G401 (cell line): Measurements from ENCODE around the gene MRTFB. TPM values are rescaled to one million over a fixed set of nuclear protein-coding genes. Genes with fewer than 3 reads are reported as not detected.
"Not testable (repeated sequence)": the region's sequence is repeated elsewhere in the genome, so short reads cannot be mapped to it uniquely, and the experiment has no call there.

Experiments used
- DNase-seq: peaks from one replicate; pipeline ENCODE4 v3.0.0-alpha.2; 2015; ENCODE audit warnings: low spot score
- in situ Hi-C: cut with HindIII; loops from 2 replicates; pipeline ENCODE4 v1.10.0; 2016; ENCODE audit warnings: low sequenced_read_pairs, mixed read lengths
- total RNA-seq: library from RNA; depleted of rRNA; stranded (reverse); fragments of >200 nt; shearing (Covaris generic); gene quantifications from 2 replicates; pipeline ENCODE4 v1.2.3, GENCODE V29; 2014; rRNA removed

The MRTFB gene, protein sequence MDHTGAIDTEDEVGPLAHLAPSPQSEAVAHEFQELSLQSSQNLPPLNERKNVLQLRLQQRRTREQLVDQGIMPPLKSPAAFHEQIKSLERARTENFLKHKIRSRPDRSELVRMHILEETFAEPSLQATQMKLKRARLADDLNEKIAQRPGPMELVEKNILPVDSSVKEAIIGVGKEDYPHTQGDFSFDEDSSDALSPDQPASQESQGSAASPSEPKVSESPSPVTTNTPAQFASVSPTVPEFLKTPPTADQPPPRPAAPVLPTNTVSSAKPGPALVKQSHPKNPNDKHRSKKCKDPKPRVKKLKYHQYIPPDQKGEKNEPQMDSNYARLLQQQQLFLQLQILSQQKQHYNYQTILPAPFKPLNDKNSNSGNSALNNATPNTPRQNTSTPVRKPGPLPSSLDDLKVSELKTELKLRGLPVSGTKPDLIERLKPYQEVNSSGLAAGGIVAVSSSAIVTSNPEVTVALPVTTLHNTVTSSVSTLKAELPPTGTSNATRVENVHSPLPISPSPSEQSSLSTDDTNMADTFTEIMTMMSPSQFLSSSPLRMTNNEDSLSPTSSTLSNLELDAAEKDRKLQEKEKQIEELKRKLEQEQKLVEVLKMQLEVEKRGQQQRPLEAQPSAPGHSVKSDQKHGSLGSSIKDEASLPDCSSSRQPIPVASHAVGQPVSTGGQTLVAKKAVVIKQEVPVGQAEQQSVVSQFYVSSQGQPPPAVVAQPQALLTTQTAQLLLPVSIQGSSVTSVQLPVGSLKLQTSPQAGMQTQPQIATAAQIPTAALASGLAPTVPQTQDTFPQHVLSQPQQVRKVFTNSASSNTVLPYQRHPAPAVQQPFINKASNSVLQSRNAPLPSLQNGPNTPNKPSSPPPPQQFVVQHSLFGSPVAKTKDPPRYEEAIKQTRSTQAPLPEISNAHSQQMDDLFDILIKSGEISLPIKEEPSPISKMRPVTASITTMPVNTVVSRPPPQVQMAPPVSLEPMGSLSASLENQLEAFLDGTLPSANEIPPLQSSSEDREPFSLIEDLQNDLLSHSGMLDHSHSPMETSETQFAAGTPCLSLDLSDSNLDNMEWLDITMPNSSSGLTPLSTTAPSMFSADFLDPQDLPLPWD
- 3.1 and 6.4 TPM in 2 replicates for total RNA-seq

DNA sequence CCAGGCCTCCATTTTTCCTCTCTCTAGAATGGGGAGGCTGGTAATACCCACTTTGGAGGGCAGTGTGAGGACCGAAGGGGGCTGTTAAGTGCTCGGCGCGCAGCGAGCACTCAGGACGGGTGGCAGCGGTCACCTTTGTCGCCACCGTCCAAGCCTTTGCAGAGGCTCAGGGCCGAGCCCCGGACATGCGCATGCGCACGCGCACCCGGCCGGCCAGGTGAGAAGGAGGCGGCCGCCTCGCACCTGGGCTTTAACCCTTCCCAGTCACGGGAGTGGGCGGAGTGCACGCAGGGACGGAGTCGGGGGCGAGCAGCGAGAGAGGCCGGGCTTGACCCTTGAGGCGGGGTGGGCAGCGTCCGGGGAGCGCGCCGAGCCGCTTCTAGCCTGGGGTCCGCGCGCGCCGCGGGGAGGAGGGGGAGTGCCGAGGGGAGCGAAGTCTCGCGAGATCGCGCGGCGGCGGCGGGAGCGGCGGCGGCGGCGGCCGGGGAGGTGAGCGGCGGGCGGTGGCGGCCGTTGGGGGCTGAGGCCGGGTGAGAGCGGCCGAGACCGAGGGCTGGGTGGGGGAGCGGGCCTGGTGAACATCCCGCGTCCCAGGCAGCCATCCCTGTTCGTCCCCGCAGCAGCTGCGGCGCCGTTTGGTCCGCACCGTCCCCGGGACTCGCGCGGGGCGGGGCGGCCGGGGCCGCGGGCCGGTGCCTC is at the start of gene MRTFB:
Gene MRTFB, plus strand, starts transcription at position 443 of the 699 bp plus-strand sequence. CDS start 69,288 bp downstream, outside the sequence.
- in situ Hi-C loops = no loop called here

DNA sequence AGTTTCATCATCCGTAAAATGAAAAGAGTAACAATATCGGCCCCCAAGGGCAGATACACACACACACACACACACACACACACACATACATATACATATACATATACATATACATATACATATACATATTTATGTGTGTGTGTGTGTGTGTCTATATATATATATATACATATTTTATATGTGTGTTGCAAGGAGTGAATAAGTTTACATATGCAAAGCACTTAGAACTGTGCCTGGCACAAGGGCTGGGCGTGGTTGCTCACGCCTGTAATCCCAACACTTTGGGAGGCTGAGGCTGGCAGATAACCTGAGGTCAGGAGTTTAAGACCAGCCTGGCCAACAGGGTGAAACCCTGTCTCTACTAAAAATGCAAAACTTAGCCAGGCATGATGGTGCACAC is 47.6 kb upstream of the MRTFB start:
- DNase-seq, in situ Hi-C loops: not testable (repeated sequence)

More for the DNA sequence above, at the start of gene MRTFB:
- DNase-seq = peak; percentile 80

DNA sequence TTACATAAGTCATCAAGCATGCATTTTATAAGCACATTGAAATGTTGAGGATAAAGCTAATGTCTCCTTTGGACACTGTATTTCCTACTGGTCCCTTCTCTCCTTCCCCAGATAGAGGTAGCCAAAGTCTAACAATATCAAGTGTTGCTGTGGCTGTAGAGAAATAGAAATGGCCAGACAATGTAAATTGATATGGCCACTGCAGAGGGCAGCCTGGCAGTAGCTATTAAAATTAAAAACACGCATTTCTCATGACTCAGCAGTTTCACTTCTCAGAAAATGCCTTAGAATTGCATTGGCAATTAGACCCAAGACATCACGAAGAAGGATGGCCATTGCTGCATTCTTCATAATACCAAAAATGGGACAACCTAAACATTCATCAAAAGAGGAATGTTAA is 46.8 kb upstream of the MRTFB start:
- in situ Hi-C loops = no loop called here
- no peak for DNase-seq

DNA sequence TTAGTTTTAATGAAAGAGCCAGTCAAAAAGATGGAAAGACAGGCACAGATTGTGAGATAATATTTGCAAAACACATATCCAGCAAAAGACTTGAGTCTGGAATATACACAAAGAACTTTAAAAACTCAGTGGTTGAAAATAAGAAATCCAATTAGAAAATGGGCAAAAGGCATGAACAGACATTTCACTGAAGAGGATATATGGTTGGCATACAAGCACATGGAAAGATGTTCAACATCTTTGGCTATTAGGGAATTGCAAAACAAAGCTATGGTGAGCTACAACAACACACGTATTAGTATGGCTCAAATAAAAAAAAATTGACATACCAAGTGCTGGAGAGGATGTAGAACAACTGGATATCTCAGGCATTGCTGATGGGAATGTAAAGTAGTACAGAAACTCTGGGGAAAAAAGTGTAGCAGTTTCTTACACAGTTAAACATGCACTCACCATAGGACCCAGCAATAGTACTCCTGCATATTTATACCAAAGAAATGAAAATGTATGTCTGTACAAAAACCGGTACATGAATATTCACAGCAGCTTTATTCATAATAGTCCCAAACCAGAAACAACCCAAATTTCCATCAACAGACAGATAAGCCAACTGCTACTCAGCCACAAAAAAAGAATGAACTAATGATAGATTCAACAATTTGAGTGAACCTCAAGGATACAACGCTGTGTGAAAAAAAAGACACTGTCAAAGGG is 44.4 kb upstream of the MRTFB start:
- in situ Hi-C loops = no loop called here
- DNase-seq = no peak

DNA sequence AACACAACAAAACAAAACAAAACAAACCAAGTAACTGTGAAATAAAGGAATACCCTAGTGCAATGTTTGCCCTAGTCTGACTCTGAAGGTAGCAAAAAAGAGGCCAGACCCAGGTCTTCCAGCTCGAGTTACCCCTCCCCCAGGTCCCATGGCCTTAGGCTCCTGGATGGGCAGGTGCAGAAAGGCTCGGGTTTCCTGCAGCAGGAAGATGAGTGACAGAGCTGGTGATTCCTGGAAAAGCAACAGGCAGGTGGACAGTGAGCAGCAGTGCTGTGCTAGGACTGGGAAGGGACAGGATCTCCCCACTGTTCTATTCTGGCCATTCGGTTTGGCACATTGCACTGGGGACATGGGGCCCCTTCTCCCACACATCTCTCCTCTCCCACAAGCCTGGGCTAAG is 42.9 kb upstream of the MRTFB start:
- no peak for DNase-seq
- in situ Hi-C loops = no loop called here

DNA sequence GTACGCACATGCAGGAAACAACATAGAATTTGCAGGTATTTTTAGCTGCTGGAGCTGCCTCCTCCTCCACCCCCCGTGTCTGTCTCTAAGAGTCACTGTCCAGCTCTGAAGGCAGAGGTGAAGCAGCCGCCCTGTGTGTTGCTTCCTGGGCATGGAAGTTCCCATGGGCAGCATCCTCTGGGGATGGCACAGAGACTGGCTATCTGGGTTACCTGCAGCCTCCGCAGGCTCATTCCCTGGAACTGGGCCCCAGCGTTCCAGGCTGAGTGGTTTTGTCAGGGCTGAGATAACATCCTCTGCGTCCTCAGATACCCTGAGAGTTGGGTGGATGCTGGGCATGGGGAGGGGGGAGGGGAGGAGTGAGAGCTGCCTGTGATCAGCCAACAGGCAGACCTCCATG is 41.5 kb upstream of the MRTFB start:
- in situ Hi-C loops = no loop called here
- no peak for DNase-seq

DNA sequence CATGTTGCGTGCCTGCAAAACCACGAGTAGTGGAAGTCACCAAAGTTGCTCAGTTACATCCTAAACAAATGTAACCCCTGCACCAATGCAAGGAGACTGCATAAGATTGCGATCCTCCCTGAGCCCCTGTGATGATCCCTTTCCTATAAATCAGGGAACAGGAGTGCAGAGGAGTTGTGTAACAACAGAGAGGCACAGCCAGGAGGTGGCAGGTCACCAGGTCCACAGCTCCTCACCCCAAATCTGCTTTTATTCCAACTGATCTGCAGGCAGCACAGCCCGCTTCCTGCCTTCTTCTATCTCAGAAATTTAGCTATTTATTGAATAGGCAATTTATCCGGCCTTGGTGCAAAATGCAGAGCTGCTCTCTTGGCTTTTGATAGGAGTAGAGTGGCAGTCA is 36.0 kb upstream of the MRTFB start:
- no peak for DNase-seq
- in situ Hi-C loops = no loop called here

DNA sequence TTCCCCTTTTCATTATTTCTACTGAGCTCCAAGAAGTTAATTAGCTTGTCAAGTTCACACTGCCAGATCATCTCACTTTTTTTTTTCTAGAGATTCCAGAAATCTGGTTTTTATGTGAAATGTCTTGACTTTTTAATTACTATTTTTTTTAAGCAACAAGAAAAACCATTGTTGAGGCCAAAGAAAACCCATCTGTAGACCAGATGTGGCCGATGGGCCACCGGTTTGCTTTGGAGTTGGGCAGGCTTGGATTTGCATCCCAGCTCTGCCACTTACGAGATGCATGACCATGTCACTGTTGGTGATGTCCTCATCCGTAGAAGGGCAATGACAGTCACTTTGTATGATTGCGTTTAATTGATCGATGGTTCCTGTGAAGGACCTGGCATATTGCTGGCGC is 34.2 kb upstream of the MRTFB start:
- DNase-seq = no peak
- in situ Hi-C loops = no loop called here

DNA sequence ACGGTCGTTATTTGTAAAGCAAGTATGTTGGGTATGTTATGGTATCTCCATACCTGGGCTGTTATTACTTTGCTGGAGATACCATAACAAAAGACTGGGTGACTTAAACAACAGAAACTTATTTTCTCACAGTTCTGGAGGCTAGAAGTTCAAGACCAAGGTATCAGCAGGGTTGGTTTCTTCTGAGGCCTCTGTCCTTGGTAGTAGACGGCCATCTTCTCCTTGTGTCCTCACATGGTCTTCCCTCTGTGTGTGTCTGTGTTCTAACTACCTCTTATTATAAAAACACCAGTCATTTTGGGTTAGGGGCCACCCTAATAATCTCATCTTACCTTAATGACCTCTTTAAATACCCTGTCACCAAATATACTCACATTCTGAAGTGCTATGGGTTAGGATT is 33.2 kb upstream of the MRTFB start:
- no peak for DNase-seq
- in situ Hi-C loops = no loop called here

DNA sequence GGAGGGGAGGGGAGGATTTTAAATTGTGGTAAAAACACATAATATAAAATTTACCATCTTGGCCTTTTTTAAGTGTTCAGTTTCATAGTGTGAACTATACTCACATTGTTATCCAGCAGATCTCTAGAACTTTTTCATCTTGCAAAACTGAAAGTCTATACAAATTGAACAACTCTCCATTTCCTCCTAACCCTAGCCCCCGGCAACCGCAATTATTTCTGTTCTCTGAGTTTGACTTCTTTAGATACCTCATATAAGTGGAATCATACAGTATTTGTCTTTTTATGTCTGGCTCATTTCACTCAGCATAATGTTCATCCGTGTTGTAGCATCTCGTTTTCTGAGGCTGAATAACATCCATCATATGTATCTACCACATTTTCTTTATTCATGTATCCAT is 30.0 kb upstream of the MRTFB start:
- DNase-seq = no peak
- in situ Hi-C loops = no loop called here

DNA sequence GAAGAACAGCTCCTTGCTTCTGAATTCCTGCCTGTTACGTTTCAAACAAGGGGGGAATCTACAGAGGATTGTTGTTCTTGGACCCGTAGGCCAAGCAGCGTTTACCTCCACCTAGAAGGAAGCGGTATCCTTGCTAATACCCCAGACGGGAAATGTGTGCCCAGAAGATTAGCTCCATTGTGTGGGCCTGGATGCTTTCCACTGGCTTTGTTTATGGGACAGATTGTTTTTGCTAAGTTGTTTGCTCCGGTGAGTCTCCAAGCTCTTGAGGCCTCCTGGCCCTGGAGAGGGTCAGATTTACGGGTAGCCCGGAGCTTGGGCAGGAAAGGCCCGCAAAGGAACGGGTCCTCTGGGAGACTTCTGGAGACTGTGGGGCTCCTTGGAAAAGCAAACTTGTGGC is 28.4 kb upstream of the MRTFB start:
- no peak for DNase-seq
- in situ Hi-C loops = no loop called here

DNA sequence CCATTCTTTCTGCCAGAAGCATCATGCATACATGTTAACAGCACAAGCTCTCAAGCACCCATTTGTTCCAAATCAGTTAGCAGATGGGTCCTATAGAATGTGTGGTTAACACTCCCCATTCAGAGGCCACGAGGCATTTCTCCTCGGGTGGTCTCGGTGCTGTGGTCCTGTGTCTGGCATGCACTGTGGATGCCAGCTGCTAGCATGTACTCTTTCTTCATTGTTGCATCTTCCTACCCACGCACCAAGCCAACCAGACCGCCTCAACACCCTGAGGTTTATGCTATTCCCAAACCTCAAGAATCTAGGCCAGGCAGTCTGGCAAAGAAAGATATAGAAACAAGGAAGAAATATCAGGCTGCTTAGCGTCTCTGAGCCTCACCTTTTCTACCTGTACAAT is 27.8 kb upstream of the MRTFB start:
- DNase-seq = no peak
- in situ Hi-C loops = no loop called here

DNA sequence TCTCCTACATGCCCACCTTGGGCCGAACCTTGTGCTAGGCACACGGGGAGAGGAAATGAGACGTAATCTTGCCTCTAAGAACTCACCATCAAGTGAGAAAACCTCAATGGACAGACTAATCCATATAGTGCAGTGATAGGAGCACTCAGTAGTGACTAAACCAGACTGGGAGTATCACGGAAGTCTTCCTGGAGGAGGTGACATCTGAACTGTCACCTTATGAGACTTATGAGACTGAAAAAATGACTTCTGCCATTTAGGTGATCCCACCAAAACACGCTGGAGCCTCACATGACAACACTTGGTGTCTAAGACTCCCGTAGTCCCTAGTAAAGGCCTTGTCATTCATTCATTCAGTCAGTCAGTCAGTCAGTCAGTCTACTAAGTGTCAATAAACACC is 27.3 kb upstream of the MRTFB start:
- no peak for DNase-seq

DNA sequence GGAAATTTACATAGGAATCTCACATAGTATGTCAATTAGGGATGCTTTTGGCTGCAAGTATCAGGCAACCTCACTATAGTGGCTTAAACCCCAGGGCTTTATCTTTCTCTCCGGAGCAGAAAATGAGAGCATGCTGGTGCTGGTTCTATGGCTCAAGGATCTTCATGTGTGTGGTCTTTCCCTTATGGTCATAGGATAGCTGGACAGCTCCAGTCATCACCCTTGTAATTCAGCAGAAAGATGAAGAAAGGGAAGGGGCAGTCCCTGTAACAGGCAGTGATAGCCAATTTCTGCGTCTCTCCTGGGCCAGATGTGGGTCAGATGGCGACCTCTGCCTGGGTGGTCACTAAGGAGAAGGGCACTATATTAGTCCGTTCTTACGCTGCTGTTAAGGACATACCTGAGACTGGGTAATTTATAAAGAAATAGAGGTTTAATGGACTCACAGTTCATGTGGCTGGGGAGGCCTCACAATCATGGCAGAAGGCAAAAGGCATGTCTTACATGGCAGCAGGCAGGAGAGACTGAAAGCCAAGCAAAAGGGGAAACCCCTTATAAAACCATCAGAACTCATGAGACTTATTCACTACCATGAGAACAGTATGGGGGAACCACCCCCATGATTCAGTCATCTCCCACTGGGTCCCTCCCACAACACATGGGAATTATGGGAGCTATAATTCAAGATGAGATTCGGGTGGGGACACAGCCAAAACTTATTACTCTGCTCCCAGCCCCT is 23.8 kb upstream of the MRTFB start:
- in situ Hi-C loops, DNase-seq: not testable (repeated sequence)

More for the DNA sequence above, 27.3 kb upstream of the MRTFB start:
- in situ Hi-C loops = no loop called here

DNA sequence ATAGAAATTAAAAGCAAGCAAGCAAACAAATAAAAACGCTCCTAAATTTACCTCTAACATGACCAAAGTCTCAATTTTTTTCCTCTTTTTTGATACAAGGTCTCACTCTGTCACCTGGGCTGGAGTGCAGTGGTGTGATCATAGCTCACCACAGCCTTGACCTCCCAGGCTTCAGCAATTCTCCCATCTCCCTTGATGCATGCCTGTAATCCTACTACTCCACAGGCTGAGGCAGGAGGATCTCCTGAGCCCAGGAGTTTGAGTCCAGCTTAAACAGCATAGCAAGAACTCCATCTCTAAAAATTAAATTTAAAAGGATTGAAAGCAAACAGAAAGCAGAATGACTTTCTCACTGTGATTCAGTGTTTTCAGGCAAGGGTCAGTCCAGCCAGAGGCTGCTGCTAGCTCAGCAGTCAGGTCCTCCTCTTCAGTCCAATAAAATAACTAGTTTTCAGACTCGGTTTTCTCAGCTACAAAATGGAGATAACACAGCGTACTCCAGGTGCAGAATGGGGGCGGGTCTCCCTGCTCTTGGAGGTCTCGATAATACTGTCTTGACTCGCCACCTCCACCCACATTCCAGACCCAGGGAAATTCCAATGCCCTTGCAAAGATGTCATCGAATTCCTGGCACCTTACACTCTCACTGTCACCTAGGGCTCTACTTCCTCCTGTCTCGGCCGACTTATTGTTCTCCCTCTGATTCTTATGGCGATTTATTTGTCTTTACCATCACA is 20.7 kb upstream of the MRTFB start:
- DNase-seq = no peak
- in situ Hi-C loops = no loop called here

DNA sequence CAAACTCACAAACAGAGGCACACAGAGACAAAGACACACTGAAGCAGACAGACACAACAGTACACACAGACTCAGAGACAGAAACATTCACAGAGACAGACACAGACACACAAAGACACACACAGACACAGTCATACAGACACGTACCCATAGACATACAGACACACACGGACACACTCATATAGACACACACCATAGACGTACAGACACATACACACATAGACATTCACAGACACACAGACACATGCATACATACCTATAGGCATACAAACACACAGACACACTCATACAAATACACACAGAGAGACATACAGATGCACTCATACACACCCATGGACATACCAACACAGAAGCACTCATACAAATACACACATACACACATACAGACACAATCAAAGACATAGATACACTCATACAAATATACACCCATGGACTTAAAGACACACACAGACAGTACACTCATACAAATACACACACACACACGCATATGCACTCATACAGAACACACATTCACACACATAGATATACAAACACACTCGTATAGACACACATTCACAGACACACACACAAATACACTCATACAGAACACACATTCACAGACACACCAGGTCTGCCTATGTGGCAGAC is 19.9 kb upstream of the MRTFB start:
- in situ Hi-C loops = no loop called here
- DNase-seq = no peak

DNA sequence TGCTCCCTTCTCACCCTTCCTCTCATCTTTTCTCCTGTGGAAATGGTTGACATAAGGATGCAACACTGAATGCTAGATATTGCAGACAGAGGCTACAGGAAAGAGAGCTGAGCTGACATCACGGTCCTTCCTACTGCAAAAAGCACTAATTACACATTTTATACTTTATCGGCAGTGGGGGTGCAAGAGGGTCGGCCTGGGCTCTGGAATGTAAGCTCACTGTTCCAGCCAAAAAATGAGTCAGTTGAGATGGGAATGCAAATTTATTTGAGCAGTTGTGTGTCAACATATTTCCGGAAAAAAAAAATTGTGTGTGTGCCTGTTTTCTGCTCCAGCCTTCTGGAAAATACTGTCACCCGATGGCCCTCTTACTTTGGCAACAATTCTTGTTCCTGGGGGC is 14.1 kb upstream of the MRTFB start:
- in situ Hi-C loops = no loop called here
- DNase-seq = no peak
